Stomach (tissue), 9 donors: ENCODE data around the gene SIGLEC14. TPM values are rescaled to one million over a fixed set of nuclear protein-coding genes. Genes with fewer than 3 reads are reported as not detected.
A peak's percentile ranks its signal among the peaks of the same experiment; 100 is the strongest.

Experiments
- DNase-seq, 2 donors: peaks; one replicate each; pipeline versions ENCODE4 v3.0.0 to v3.0.0-alpha.2; 2013 to 2019
- H3K27ac ChIP-seq, 5 donors: fragments of 200-600 bp in 4 of 5; sonication (generic) in 4 of 5; one replicate each; pipeline ENCODE4 v1.5.1; 2013 to 2019; ENCODE audit warnings: mild to moderate bottlenecking in 1 of 5, moderate library complexity in 1 of 5
- H3K27me3 ChIP-seq, 3 donors: fragments of 200-600 bp; sonication (generic); one replicate each; pipeline ENCODE4 v1.5.1; 2017 to 2019; ENCODE audit warnings: mixed run types in 1 of 3
- H3K36me3 ChIP-seq, 4 donors: fragments of 200-600 bp; sonication (generic); 1 replicate in 3 of 4; 2 replicates in 1 of 4; pipeline ENCODE4 v1.5.1; 2016 to 2019
- H3K4me1 ChIP-seq, 4 donors: fragments of 200-600 bp; sonication (generic); one replicate each; pipeline ENCODE4 v1.5.1; 2016 to 2019
- H3K4me3 ChIP-seq, 4 donors: fragments of 200-600 bp; sonication (generic) in 3 of 4; one replicate each; pipeline ENCODE4 v1.5.1; 2016 to 2019; ENCODE audit warnings: mild to moderate bottlenecking in 1 of 4
- H3K9me3 ChIP-seq, 4 donors: fragments of 200-600 bp; sonication (generic); one replicate each; pipeline ENCODE4 v1.5.1; 2016 to 2019
- EP300 ChIP-seq: sonication (generic); formaldehyde crosslinking; IDR thresholded peaks from one replicate; pipeline ENCODE4 v1.6.1; 2017; ENCODE audit warnings: antibody characterized with exemption
- POLR2A ChIP-seq, 4 donors: fragments of 450-650 bp; IDR thresholded peaks; one replicate each; pipeline ENCODE4 v1.6.1; 2016; ENCODE audit warnings: antibody characterized with exemption in 4 of 4, control low read depth in 2 of 4, mild to moderate bottlenecking in 1 of 4, moderate library complexity in 1 of 4
- POLR2AphosphoS5 ChIP-seq, 3 donors: sonication (generic); formaldehyde crosslinking; IDR thresholded peaks; one replicate each; pipeline ENCODE4 v1.6.1; 2016; ENCODE audit warnings: antibody characterized with exemption in 3 of 3
- WGBS, 5 donors: extraction: QIAGEN DNeasy Blood & Tissue Kit in 3 of 5; methylation state at CpG; one replicate each; pipeline versions ENCODE4 v1.1.5 to v1.1.7; 2013 to 2018; 5-methylcytosine and 5-hydroxymethylcytosine counted together
- intact Hi-C: fragments of 100-400 bp; cut with DNase I; formaldehyde crosslinking; loops from one replicate; pipeline ENCODE4 v1.15.1; 2023; ENCODE audit warnings: low total_unique reads
- polyA plus RNA-seq, 3 donors: library from polyadenylated mRNA; stranded (reverse); fragments of 200-250 nt; gene quantifications; one replicate each; pipeline ENCODE4 v1.2.3, GENCODE V29; 2013
- total RNA-seq, 5 donors: library from RNA; depleted of rRNA; stranded (reverse); fragments of >200 nt; gene quantifications; one replicate each; pipeline versions ENCODE4 v1.1.0 to v1.2.3, GENCODE V29; 2014 to 2016
- TF ChIP-seq, protein P1 (sequence below), 7 experiments: fragments of 450-650 bp in 4 of 7; fragments of 200-600 bp in 3 of 7; sonication (generic) in 3 of 7; IDR thresholded peaks; one replicate each; pipeline ENCODE4 v1.5.1; 2016 to 2019; ENCODE audit warnings: antibody characterized with exemption in 7 of 7, control low read depth in 2 of 7, mild to moderate bottlenecking in 1 of 7
- donor health status: healthy with polysubstance abuse.
- donor health status: Bipolar disorder and iron deficiency.
- donor health status: healthy.

SIGLEC14 gene
- total and polyA plus RNA-seq, 8 donors = 0.55 to 5.4 (median 2.0) TPM; not detected in 3

DNA sequence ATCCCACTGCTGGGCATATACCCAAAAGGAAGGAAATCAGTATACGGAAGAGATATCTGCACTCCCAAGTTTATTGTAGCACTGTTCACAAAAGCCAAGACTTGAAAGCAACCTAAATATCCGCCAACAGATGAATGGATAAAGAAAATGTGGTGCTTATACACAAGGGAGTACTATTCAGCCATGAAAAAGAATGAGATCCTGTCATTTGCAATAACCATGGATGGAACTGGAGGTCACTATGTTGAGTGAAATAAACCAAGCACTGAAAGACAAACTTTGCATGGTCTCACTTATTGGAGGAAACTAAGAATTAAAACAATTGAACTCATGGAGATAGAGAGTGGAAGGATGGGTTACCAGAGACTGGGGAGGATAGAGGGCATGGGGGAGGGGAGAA, 6.5 kb upstream of the SIGLEC14 start:
- TF ChIP-seq EP300 (no peak), POLR2AphosphoS5 (IDR thresholded peaks at IDR 0.05) (no peak), POLR2A (IDR thresholded peaks at IDR 0.05) (no peak)
- TF ChIP-seq, protein P1, sequence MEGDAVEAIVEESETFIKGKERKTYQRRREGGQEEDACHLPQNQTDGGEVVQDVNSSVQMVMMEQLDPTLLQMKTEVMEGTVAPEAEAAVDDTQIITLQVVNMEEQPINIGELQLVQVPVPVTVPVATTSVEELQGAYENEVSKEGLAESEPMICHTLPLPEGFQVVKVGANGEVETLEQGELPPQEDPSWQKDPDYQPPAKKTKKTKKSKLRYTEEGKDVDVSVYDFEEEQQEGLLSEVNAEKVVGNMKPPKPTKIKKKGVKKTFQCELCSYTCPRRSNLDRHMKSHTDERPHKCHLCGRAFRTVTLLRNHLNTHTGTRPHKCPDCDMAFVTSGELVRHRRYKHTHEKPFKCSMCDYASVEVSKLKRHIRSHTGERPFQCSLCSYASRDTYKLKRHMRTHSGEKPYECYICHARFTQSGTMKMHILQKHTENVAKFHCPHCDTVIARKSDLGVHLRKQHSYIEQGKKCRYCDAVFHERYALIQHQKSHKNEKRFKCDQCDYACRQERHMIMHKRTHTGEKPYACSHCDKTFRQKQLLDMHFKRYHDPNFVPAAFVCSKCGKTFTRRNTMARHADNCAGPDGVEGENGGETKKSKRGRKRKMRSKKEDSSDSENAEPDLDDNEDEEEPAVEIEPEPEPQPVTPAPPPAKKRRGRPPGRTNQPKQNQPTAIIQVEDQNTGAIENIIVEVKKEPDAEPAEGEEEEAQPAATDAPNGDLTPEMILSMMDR (IDR thresholded peaks at IDR 0.05) = no peak
- Histone ChIP-seq H3K36me3 (no peaks in the 10 kb centered on the region), H3K4me3 (no peak overlapping the region), H3K4me1 (peaks cover 0 to 8% (median 6%) of the 10 kb centered on the region in 4 donors), H3K27me3 (peaks cover 0 to 29% (median 0%) of the 10 kb centered on the region in 3 donors), H3K9me3 (no peaks in the 10 kb centered on the region), H3K27ac (no peak overlapping the region)
- DNase-seq = no peak
- intact Hi-C loops = no loop called here
- WGBS, 5 donors = 20 to 72% (median 61%) methylated on average over 2 of the region's 2 CpGs

DNA sequence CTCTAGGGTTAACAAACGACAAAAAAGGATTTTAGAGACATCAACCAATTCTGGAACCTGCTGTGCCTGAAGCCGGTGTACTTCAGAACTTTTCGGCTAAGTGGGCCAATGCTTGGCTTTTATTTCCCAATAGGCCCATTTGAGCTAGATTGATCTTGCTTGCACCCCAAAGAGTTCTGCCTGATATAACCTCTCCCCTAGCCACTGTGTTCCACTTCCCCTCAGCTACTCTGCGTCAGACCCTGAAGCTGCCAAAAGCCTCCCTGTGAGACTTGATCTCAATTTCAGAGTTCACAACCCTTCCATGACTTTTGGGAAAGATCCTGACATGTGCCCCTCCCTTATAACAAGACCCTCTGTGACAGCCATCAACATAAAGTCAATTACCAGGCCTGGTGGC, 5.6 kb upstream of the SIGLEC14 start:
- intact Hi-C loops = no loop called here
- WGBS, 5 donors = 49 to 69% (median 62%) methylated on average over 4 of the region's 4 CpGs
- no peak for DNase-seq
- no peak overlapping the region for H3K4me3 ChIP-seq
- H3K27me3 ChIP-seq = peaks cover 0 to 33% (median 0%) of the 10 kb centered on the region in 3 donors
- TF ChIP-seq POLR2A (IDR thresholded peaks at IDR 0.05) = no peak
- TF ChIP-seq EP300 = no peak
- TF ChIP-seq, protein P1 (IDR thresholded peaks at IDR 0.05) = no peak
- TF ChIP-seq POLR2AphosphoS5 (IDR thresholded peaks at IDR 0.05) = no peak
- peak overlapping the region in 1 of 5 donors; percentile 33 for H3K27ac ChIP-seq
- H3K4me1 ChIP-seq = peaks cover 0 to 7% (median 6%) of the 10 kb centered on the region in 4 donors
- no peaks in the 10 kb centered on the region for H3K9me3 ChIP-seq
- no peaks in the 10 kb centered on the region for H3K36me3 ChIP-seq

DNA sequence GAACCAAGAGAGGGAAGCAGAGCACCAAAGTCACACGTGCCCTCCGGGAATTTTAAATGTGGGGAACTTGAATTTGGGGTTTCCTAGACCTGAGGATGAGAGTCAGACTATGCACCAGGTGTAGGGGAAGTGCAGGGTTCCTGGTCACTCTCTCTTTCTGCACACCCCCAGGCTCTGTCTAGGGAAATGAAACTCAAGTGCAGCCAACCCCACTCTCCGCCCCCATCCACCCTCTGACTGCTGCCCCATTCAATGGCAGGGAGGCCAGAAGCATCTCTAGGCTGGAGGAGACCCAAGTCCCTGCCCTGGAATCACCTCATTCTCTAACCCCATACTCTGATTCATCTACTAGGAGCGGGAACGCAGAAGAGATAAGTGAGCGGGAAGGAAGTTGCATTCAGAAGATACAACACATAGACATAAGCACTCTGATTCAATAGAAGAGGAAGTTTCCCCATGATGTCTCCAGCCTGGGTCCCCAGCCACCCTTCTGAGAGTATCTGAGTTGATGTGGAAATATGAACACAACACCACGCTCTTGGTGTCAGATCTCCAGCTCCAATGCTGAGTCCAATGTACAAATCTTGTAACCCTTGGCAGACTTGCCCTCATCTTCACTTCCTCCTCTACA, 4.7 kb upstream of the SIGLEC14 start:
- intact Hi-C loops = no loop called here
- Histone ChIP-seq H3K27me3 (peaks cover 0 to 39% (median 0%) of the 10 kb centered on the region in 3 donors), H3K9me3 (no peaks in the 10 kb centered on the region), H3K4me3 (no peak overlapping the region), H3K4me1 (no peaks in the 10 kb centered on the region), H3K27ac (peak overlapping the region in 1 of 5 donors; percentile 37), H3K36me3 (no peaks in the 10 kb centered on the region)
- no peak for DNase-seq
- no peak for TF ChIP-seq POLR2A (IDR thresholded peaks at IDR 0.05)
- TF ChIP-seq, protein P1 (IDR thresholded peaks at IDR 0.05) = no peak
- no peak for TF ChIP-seq EP300
- no peak for TF ChIP-seq POLR2AphosphoS5 (IDR thresholded peaks at IDR 0.05)
- WGBS, 5 donors = 62 to 82% (median 74%) methylated on average over 7 of the region's 7 CpGs

DNA sequence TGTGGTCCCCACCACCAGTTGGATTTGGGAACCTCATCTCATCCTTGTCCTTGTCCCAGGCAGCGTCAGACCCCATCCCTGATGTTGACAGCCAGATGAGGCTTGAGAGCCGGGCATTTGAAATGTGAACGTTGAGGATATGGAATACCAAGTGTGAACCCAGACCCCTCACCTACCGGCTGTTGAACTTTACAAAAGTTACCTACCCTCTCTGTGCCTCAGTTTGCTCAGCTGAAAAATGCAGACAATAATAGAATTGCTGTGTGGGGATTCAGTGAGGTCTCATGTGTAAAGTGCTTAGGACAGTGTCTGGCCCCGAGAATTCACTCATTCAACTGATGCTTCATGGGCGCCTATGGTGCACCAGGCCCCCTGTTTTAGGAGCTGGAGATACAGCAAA, 693 bp upstream of the SIGLEC14 start:
- 89 to 92% (median 90%) methylated on average over 6 of the region's 6 CpGs for WGBS, 5 donors
- Histone ChIP-seq H3K4me3 (no peak overlapping the region), H3K27me3 (peaks cover 0 to 49% (median 0%) of the 10 kb centered on the region in 3 donors), H3K9me3 (no peaks in the 10 kb centered on the region), H3K27ac (no peak overlapping the region), H3K4me1 (peaks cover 0 to 6% (median 0%) of the 10 kb centered on the region in 4 donors), H3K36me3 (peaks cover 0 to 3% (median 0%) of the 10 kb centered on the region in 4 donors)
- no peak for DNase-seq
- intact Hi-C loops = no loop called here
- no peak for TF ChIP-seq POLR2A (IDR thresholded peaks at IDR 0.05)
- no peak for TF ChIP-seq POLR2AphosphoS5 (IDR thresholded peaks at IDR 0.05)
- TF ChIP-seq EP300 = no peak
- TF ChIP-seq, protein P1 (IDR thresholded peaks at IDR 0.05) = no peak
